ENCODE results near the gene CCDC137.
A peak's percentile ranks its signal among the peaks of the same experiment; 100 is the strongest.
"Not testable (repeated sequence)": the region's sequence is repeated elsewhere in the genome, so short reads cannot be mapped to it uniquely, and the experiment has no call there.

CCDC137 gene, protein sequence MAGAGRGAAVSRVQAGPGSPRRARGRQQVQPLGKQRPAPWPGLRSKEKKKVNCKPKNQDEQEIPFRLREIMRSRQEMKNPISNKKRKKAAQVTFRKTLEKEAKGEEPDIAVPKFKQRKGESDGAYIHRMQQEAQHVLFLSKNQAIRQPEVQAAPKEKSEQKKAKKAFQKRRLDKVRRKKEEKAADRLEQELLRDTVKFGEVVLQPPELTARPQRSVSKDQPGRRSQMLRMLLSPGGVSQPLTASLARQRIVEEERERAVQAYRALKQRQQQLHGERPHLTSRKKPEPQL

DNA sequence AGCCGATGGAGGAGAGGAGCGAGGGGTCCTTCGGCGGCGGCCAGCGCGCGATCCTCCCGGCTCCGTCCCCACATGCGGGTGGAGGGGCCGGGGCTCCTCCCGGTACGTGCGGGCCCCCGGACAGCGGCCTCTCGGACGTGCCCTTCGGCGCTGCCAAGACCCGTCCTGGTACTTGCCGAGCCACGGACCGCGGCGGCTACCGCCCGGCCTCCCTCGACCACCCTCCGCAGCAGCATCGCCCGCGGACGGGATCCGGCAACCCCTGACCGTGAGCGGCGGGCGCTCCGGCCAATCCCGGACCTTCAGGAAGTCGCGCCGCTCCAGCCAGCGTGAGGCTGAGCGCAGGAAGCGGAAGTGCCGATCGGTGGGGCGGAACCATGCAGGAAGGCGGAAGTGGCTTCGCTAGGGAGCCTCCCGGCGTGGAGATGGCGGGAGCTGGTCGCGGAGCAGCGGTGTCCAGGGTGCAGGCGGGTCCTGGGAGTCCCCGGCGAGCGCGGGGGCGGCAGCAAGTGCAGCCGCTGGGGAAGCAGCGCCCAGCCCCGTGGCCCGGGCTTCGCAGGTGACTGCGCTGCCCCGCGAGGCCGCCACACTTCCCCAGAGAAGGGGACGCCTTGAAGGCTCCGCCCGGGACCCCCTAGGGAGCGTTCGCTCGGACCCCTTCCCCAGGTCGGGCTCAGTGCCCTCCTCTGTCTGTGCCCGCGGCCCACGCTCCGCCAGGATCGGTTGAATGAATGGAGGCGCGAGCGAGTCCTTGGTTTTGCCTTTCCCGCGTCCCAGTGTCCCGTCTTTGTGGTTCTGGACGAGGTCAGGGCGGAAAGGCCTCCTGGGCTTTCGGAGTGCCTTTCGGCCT lies at the start of gene CCDC137, which contains the start of gene OXLD1:
Gene CCDC137, plus strand, starts transcription at position 396 of the 850 bp plus-strand sequence. Its CDS starts 30 bp downstream, at position 426.
Gene OXLD1, minus strand, starts transcription at position 264 of the 850 bp plus-strand sequence. Its CDS starts 28 bp downstream, at position 236.
- peak; percentile 94 for DNase-seq

DNA sequence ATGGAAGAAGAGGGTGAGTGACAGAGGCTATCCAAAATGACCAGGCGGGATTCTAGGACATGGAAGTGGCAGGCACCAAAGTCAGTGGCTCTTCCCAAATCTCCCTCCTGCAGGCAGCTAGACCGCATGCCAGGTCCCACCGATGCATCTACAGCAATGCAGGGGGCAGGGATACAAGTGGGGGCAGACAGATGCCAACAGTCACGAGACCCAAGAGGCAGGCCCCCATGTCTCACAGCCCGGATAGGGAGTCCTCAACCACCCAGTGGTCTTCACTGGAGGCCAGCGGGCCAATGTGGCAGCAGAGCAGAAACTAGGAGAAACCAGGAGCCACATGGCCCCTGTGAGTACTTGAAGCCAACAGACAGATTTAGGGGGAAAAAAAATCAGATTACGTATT lies 49.7 kb upstream of the CCDC137 start:
- no peak for DNase-seq

DNA sequence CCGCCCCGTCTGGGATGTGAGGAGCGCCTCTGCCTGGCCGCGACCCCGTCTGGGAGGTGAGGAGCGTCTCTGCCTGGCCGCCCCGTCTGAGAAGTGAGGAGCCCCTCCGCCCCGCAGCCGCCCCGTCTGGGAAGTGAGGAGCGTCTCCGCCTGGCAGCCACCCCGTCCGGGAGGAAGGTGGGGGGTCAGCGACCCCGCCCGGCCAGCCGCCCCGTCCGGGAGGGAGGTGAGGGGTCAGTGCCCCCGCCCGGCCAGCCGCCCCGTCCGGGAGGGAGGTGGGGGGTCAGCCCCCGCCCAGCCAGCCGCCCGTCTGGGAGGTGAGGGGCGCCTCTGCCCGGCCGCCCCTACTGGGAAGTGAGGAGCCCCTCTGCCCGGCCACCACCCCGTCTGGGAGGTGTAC lies 48.2 kb upstream of the CCDC137 start:
- DNase-seq: not testable (repeated sequence)

DNA sequence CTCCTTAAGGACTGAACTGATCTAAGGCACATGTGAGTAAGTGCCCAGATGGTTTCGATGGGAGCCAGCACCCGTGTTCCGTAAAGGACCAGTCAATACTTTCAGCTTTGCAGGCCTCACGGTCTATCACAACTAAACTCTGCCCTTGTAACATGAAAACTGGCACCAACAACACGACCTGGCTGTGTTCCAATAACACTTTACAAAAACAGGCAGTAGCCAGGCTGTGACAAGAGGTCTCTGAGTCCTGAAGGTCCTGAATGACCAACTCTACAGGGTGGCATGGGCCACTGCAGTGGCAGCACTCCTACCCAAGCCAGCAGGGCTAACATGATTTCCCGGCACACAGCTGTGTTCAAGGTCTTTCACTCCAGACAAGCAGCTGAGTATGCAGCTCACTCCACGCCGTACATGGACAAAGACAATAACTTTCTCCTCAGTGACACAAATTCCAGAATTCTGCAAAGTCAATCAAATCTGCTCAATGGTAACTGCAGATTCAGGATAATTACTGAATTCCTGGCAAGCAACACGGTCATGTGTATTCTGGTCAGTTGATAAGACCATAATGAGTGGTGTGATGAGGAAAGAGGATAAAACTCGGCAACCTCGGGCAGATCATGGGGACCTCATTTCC lies 44.9 kb upstream of the CCDC137 start:
- no peak for DNase-seq

DNA sequence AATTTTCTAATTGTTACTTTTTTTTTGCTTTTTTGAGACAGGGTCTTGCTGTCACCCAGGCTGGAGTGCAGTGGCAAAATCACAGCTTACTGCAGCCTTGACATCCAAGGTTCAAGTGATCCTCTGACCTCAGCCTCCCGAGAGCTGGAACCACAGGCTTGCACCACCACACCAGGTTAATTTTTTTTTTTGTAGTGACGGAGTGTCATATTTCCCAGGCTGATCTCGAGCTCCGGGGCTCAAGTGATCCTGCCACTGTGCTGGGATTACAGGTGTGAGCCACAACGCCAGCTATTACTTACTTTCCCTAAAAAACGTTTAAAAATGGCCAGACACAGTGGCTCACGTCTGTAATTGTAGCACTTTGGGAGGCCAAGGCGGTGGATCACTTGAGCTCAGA lies 36.3 kb upstream of the CCDC137 start:
- no peak for DNase-seq

DNA sequence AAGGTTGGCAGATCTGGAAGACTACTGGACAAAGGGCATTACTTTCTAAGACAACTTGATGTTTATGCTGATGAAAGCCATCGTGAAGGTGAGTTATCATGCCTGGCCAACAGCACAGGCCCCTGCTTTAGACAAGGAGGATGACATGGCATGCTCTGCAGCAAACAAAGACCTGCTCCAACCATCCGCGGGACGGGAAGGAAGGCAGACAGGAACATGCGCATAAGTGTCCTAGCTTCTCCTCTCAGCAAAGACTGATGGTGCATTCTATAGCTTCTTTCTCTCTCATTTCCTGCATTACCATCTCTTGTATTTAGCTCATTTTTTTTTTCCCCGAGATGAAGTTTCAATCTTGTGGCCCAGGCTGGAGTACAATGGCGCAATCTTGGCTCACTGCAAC lies 35.1 kb upstream of the CCDC137 start:
- DNase-seq: no peak

DNA sequence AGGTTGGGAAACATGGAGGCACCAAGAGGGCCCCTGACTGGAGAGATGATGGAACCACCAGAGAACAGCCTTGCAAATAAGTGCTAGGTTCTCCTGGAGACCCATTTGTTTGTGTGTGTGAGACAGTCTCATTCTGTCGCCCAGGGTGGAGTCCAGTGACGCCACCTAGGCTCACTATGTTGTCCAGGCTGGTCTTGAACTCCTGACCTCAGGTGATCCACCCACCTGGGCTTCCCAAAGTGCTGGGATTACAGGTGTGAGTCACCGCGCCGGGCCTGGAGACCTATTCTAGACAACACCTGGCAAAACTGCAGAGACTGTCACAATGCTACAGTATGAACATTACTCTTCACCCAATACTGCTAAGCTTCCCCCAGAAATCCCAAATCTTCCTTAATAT lies 31.1 kb upstream of the CCDC137 start:
- DNase-seq: no peak

DNA sequence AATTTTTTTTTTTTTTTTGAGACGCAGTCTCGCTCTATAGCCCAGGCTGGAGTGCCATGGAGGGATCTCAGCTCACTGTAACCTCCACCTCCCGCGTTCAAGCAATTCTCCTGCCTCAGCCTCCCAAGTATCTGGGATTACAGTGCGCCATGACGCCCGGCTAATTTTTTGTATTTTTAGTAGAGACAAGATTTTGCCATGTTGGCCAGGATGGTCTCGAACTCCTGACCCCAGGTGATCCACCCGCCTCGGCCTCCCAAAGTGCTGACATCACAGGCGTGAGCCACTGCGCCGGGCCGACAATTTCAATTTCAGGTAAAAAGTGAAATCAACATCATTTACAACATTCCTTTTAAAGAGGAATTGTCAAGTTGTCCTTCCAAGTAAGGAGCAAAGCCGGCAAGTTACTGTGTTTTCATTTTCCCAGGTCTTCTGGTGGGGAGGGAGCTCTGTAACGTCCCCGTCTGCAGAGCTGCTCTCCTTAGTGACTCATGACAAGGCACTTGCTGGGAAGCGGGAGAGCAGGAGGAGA lies 30.5 kb upstream of the CCDC137 start:
- no peak for DNase-seq

DNA sequence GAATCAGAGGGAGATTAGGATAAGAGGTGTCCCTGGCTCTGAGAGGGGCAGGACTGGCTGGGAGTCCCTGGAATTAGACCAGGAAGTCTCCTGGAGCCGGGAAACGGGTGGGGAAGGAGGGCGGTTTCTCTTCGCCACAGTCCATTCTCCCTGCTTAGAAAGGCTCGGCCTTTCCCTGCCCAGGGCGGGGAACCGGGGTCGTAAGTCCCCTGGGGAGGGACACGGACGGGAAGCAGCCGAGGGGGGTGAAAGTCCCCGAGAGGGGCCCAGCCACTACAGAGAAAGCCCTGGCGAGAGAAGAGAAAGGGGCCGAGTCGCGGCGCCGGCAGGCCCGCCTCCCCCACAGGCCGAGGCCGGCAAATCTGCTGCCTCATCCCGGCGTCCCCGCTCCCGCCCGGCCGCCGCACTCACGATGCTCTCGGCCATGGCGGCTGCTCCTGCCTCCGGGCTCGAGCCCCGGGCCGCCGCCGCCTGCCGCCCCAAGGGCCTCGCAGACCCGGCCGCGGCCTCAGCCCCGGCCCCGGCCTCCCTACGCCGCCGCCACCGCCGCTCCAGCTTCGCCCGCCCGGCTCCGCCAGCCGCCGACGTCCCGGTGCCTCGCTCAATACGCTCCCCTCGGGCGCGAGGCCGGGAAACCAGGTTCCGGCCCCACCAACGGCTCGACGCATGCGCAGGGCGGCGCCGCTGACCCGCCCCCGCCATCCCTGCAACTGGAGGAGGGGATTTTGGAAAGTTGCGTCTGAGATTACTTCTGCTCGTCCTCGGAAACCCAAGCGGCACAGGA lies 29.8 kb upstream of the CCDC137 start, which contains the start of the genes NPLOC4 and TSPAN10:
Gene NPLOC4, minus strand, starts transcription at position 608 of the 784 bp plus-strand sequence. Its CDS starts 182 bp downstream, at position 426.
Gene TSPAN10, plus strand, starts transcription at position 692 of the 784 bp plus-strand sequence. CDS start 5,217 bp downstream, outside the sequence.
- DNase-seq: peak; percentile 87

DNA sequence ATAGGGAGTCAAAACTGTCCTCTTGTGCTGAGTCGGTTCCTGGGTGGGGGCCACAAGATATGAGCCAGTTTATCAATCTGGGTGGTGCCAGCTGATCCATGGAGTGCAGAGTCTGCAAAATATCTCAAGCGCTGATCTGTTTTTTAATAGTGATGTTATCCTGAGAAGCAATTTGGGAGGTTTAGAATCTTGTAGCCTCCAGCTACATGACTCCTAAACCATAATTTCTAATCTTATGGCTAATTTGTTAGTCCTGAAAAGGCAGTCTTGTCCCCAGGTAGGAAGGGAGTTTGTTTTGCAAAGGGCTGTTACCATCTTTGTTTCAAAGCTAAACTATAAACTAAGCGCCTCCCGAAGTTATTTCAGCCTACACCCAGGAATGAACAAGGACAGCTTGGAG lies 27.9 kb upstream of the CCDC137 start:
- DNase-seq: no peak

DNA sequence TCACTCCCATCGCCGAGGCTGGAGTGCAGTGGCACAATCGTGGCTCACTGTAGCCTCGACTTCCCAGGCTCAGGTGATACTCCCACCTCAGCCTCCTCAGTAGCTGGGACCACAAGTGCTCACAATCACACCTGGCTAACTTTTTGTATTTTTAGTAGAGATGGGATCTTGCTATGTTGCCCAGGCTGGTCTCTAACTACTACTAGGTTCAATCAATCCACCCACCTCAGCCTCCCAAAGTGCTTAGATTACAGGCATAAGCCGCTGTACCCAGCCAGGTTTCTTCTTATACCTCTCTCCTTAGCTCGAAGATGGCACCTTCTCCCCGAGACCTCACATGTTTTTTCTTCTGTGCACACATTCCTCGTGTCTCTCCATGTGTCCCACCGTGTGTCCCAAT lies 26.5 kb upstream of the CCDC137 start:
- DNase-seq: no peak

DNA sequence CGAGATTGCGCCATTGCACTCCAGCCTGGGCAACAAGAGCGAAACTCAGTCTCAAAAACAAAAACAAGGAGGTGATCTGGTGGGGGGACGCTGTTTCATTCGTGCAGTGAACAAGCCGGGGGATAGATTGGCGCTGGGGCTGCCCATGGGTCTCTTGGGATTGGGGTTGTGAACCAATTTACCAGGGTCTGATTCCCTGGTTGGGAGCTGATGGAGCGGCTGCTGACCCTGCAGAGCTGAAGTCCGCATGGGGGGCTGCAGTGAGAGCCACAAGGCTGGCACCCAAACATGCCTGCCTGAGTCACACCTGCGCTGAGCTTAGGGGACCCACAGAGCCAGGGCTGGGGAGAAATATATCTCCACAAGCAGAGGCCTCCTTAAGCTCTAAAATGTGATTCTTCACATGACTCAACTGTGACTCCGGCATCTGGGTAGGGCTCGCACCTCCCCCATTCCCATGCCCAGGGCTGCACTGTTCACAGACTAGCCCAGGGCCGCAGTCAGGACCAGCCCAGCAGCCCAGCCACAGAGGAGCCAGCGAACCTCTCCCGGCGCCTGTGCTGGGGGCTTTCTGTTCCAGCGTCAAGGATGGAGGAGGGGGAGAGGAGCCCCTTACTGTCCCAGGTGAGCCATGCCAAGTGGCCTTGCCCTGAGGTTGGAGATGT lies 24.6 kb upstream of the CCDC137 start:
- no peak for DNase-seq

DNA sequence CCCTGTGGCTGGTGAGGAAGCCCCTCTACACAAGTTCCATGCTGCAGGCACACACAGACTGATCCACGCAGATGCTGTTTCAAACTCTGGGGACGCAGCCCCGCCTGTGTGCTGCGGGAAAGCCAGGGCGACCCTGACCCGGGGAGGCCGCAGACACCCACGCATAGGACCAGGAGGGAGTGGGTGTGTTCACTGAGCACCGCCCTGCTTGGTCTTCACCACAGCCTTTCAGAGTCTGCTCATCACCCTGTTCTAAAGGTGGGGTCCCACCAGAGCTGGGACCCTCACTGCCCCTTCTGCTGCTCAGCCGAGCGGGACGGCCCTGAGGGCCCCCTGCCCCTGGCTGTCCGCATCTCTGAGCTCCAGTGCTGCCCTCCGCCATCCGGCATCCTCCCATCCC lies 22.0 kb upstream of the CCDC137 start:
- DNase-seq: no peak

DNA sequence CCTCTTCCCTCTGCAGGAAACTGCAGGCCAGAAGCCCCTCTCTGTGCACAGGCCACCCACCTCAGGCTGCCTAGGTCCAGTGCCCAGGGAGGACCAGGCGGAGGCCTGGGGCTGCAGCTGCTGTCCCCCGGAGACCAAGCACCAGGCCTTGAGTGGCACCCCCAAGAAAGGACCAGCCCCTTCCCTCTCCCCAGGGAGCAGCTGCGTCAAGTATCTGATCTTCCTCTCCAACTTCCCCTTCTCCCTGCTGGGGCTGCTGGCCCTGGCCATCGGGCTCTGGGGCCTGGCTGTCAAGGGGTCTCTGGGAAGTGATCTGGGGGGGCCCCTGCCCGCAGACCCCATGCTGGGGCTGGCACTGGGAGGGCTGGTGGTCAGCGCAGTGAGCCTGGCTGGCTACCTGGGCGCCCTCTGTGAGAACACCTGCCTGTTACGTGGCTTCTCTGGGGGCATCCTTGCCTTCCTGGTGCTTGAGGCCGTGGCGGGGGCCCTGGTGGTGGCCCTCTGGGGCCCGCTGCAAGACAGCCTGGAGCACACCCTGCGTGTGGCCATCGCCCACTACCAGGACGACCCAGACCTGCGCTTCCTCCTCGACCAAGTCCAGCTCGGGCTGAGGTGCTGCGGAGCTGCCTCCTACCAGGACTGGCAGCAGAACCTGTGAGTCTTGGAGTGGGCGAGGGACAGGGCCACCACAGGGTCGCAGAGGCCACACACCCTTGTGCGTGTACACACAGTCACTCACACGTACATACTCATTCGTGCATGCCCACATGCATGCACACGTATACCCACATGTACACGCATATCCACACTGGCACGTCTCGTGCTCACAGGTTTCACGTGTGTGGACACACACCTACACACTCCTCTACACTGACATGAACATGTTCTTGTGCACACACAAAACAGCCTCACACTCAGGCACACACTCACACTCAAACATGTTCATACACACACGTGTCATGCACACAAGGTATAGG lies 21.3 kb upstream of the CCDC137 start:
- DNase-seq: no peak

DNA sequence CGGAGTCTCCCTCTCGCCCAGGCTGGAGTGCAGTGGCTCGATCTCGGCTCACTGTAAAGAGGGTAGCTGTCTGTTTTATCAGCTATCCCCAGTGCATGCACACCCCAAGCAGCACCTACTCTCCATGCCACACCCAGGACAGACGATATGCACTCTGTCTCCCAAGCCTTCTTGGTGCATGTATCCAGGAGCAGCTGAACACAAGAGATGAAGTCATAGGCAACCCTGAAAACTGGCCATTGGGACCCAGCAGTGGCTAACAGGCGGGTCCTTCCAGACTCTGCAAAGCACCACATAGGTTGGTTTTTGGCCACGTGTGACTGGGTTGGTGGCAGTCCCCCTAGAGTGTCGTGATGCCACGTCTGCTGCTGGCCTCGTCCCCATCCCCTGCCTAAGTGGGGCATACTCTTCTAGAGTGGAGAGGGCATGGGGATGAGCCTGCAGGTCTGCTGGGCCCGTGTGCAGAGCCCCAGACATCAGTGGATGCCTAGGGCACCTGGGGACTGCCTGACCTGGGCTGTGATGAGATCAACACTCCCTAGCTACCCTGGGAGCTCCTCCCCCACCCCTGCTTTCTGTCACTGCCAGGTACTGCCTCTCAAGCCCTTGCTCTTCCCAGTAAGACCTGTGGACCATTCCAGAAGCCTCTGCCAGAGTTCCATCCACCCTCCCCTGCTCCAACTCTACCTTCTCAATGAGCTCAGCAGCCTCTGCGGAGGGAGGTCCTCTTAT lies 19.5 kb upstream of the CCDC137 start:
- DNase-seq: no peak

DNA sequence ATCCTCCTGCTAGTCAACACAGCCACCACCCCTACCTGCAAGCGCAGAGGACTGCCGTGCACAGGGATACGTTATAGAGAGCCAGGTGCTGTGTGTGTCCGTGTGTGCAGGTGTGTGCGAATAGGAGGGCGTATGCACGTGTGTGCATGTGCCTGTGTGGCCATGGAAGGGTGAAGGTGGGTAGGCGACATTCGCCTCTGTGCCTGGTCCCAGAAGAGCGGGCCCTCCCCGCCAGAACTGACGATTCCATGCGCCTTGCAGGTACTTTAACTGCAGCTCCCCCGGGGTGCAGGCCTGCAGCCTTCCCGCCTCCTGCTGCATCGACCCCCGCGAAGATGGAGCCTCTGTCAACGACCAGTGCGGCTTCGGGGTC lies 18.9 kb upstream of the CCDC137 start:
- no peak for DNase-seq

DNA sequence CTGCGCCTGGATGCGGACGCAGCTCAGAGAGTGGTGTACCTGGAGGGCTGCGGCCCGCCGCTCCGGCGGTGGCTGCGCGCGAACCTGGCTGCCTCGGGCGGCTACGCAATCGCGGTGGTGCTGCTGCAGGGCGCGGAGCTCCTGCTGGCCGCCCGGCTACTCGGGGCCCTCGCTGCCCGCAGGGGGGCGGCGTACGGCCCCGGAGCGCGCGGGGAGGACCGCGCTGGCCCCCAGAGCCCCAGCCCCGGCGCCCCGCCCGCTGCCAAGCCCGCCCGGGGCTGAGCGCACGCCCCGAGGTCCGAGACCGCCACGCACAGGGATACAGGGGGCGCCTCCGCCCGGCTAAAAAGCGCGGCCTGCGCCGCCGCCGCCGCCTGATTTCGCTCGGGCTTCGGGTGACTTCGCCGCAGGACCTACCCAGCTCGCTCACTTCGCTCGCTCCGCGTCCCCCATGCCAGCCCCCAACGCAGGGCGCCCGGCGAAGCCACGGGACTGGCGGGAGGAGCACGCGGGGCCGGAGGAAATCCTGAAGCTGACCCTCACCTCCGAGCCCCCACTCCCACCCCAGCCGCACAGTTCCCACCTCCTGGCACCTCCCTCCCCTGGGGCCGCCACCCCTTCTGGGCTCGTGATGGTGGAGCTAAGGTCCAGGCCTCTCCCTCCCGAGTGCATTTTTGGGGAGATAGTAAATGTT lies 18.4 kb upstream of the CCDC137 start:
- DNase-seq: no peak

DNA sequence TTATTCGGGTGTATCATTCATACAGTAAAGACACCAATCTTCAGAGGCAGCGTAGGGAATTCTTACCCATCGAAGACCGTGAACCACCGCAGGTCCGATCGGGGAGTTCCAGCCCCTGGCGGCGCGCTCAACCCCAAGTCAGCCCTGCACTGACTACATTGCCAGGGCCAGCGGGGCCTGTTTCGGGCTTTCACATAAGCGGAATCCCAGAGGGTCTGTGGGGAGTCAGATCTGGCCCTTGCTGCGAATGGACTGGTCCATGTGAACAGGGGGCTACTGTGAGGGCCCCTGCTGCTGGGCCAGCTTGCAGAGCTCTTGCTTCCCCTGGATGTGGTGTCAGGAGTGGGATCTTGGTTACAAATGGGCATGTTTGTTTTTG lies 17.8 kb upstream of the CCDC137 start:
- no peak for DNase-seq

DNA sequence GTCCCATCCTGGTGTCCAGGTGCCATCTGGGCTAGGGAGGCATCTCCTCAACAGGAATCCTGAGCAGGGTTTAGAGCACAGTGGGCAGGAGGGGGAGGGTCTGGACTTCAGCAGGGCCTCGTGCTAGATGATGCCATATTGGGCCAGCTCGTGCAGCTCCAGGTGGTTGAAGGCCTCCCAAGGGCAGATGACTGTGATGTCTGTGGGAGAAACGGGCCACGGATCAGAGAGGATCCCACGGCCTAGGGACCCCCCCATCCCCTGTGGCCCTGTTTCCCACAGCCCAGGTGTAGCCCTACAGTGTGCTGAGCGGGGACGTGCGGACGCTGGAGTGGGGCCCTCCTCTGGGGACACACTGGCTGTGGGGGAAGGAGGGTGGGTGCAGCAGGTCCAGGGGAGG lies 15.6 kb upstream of the CCDC137 start:
- DNase-seq: no peak

All from CD4-positive, alpha-beta T cell treated with Interleukin-6 for 4 hours (primary cell).